SK-N-SH treated with all-trans-retinoic acid at 6 μM for 48 hours (cell line): Measurements from ENCODE around the gene APOA4.

Experiments used
- ATAC-seq: fragments of 200-7000 bp; cut with Tn5 transposase; 3 replicates; pipeline ENCODE4 v1.9.1; 2020; ENCODE audit warnings: mild to moderate bottlenecking, moderate library complexity
- BACH2 ChIP-seq: fragments of 250-450 bp; sonication (Bioruptor Pico); IDR thresholded peaks from 2 replicates; pipeline ENCODE4 v1.9.0; 2021; ENCODE audit warnings: mild to moderate bottlenecking, borderline replicate concordance
- CREB5 ChIP-seq: fragments of 250-450 bp; sonication (Bioruptor Pico); IDR thresholded peaks from 2 replicates; pipeline ENCODE4 v1.5.1; 2020; ENCODE audit warnings: low read depth, mild to moderate bottlenecking, moderate library complexity
- CSRNP3 ChIP-seq: fragments of 250-450 bp; sonication (Bioruptor Pico); IDR thresholded peaks from 2 replicates; pipeline ENCODE4 v1.5.1; 2021; ENCODE audit warnings: mild to moderate bottlenecking, moderate library complexity
- ESRRG ChIP-seq: fragments of 250-450 bp; sonication (Bioruptor Pico); IDR thresholded peaks from 2 replicates; pipeline ENCODE4 v1.6.1; 2021; ENCODE audit warnings: mild to moderate bottlenecking
- ISL1 ChIP-seq: fragments of 250-450 bp; sonication (Bioruptor Pico); IDR thresholded peaks from 2 replicates; pipeline ENCODE4 v2.1.2; 2022; ENCODE audit warnings: mild to moderate bottlenecking, moderate library complexity
- OSR1 ChIP-seq: fragments of 250-450 bp; sonication (Bioruptor Pico); IDR thresholded peaks from 2 replicates; pipeline ENCODE4 v1.8.0; 2022; ENCODE audit warnings: moderate library complexity, mild to moderate bottlenecking, inconsistent platforms
- PPARA ChIP-seq: fragments of 250-450 bp; sonication (Bioruptor Pico); IDR thresholded peaks from 2 replicates; pipeline ENCODE4 v1.5.0; 2020; ENCODE audit warnings: mild to moderate bottlenecking, borderline replicate concordance
- RARB ChIP-seq: fragments of 250-450 bp; sonication (Bioruptor Pico); IDR thresholded peaks from 2 replicates; pipeline ENCODE4 v1.8.0; 2021; ENCODE audit warnings: mild to moderate bottlenecking, moderate library complexity
- SNAI2 ChIP-seq: fragments of 250-450 bp; sonication (Bioruptor Pico); IDR thresholded peaks from 2 replicates; pipeline ENCODE4 v1.5.0; 2020; ENCODE audit warnings: mild to moderate bottlenecking, moderate library complexity
- TCF4 ChIP-seq: fragments of 250-450 bp; sonication (Bioruptor Pico); IDR thresholded peaks from 2 replicates; pipeline ENCODE4 v1.8.0; 2021; ENCODE audit warnings: mild to moderate bottlenecking, moderate library complexity, borderline replicate concordance
- TOX ChIP-seq: fragments of 250-450 bp; sonication (Bioruptor Pico); IDR thresholded peaks from 2 replicates; pipeline ENCODE4 v1.8.0; 2021; ENCODE audit warnings: mild to moderate bottlenecking, moderate library complexity, borderline replicate concordance
- ZC3H10 ChIP-seq: fragments of 250-450 bp; sonication (Bioruptor Pico); IDR thresholded peaks from 2 replicates; pipeline ENCODE4 v1.5.1; 2021; ENCODE audit warnings: mild to moderate bottlenecking, moderate library complexity
- ZFP30 ChIP-seq: fragments of 450-650 bp; formaldehyde crosslinking; IDR thresholded peaks from 2 replicates; pipeline ENCODE4 v1.5.0; 2022; ENCODE audit warnings: mild to moderate bottlenecking, moderate library complexity
- ZNF8 ChIP-seq: fragments of 450-650 bp; formaldehyde crosslinking; IDR thresholded peaks from 2 replicates; pipeline ENCODE4 v1.5.0; 2020; ENCODE audit warnings: mild to moderate bottlenecking, moderate library complexity
- TF ChIP-seq, protein P1 (sequence below): fragments of 250-450 bp; sonication (Bioruptor Pico); IDR thresholded peaks from 2 replicates; pipeline ENCODE4 v1.8.0; 2020; ENCODE audit warnings: mild to moderate bottlenecking, moderate library complexity, borderline replicate concordance
- TF ChIP-seq, protein P2 (sequence below): fragments of 250-450 bp; sonication (Bioruptor Pico); IDR thresholded peaks from 2 replicates; pipeline ENCODE4 v1.5.0; 2020; ENCODE audit warnings: mild to moderate bottlenecking, moderate library complexity
- TF ChIP-seq, protein P3 (sequence below): fragments of 250-450 bp; sonication (Bioruptor Pico); IDR thresholded peaks from 2 replicates; pipeline ENCODE4 v1.8.0; 2021; ENCODE audit warnings: low read depth, mild to moderate bottlenecking, moderate library complexity, borderline replicate concordance

The APOA4 gene

DNA sequence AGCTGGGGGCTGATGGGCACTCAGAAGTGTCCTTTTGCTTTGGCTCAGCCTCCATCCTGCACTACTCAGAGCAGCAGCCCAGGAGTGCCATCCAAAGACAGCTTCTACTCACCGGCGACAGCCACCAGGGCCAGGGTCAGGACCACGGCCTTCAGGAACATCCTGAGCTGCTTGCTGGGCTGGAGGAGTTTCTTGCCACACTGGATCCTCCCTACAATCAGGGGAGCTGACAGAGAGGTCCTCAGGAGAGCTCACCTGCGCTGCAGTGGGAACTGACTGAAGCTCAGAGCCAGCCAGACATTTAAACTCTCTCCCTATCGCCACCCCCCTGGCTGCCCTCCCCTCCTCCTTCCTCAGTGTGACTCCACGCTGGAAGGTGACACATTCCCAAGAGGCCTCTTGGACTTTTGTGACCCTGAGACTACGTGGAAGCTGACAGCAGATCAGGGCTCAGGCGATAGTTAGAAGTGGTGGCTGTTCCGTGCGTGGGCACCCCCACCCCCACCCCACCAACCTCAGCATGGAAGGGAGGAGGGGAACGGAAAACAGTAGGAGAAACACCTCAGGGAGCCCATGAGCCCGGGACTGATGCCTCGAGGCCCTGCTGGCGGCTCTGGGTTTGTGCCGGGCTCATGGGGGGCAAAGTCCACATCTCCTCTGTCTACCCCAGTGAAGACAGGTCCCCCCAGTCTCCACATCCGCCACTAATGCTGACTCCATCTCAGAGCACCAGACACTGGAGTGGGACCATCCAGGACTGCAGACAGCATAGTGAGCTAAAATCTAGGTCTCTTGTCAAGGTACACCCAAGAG, at the start of gene APOA4:
APOA4 (minus strand) TSS at position 274 of the 813 bp plus-strand sequence; CDS start at position 161, 113 bp downstream.
- TF ChIP-seq PPARA, result no peak
- TF ChIP-seq, protein P1, sequence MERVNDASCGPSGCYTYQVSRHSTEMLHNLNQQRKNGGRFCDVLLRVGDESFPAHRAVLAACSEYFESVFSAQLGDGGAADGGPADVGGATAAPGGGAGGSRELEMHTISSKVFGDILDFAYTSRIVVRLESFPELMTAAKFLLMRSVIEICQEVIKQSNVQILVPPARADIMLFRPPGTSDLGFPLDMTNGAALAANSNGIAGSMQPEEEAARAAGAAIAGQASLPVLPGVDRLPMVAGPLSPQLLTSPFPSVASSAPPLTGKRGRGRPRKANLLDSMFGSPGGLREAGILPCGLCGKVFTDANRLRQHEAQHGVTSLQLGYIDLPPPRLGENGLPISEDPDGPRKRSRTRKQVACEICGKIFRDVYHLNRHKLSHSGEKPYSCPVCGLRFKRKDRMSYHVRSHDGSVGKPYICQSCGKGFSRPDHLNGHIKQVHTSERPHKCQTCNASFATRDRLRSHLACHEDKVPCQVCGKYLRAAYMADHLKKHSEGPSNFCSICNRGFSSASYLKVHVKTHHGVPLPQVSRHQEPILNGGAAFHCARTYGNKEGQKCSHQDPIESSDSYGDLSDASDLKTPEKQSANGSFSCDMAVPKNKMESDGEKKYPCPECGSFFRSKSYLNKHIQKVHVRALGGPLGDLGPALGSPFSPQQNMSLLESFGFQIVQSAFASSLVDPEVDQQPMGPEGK (CRISPR knock-in tag), result no peak
- TF ChIP-seq, protein P2, sequence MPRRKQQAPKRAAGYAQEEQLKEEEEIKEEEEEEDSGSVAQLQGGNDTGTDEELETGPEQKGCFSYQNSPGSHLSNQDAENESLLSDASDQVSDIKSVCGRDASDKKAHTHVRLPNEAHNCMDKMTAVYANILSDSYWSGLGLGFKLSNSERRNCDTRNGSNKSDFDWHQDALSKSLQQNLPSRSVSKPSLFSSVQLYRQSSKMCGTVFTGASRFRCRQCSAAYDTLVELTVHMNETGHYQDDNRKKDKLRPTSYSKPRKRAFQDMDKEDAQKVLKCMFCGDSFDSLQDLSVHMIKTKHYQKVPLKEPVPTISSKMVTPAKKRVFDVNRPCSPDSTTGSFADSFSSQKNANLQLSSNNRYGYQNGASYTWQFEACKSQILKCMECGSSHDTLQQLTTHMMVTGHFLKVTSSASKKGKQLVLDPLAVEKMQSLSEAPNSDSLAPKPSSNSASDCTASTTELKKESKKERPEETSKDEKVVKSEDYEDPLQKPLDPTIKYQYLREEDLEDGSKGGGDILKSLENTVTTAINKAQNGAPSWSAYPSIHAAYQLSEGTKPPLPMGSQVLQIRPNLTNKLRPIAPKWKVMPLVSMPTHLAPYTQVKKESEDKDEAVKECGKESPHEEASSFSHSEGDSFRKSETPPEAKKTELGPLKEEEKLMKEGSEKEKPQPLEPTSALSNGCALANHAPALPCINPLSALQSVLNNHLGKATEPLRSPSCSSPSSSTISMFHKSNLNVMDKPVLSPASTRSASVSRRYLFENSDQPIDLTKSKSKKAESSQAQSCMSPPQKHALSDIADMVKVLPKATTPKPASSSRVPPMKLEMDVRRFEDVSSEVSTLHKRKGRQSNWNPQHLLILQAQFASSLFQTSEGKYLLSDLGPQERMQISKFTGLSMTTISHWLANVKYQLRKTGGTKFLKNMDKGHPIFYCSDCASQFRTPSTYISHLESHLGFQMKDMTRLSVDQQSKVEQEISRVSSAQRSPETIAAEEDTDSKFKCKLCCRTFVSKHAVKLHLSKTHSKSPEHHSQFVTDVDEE, result no peak
- no peak for TF ChIP-seq SNAI2 (CRISPR knock-in tag)
- no peak for TF ChIP-seq BACH2
- TF ChIP-seq ZFP30 (CRISPR knock-in tag), result no peak
- no peak for TF ChIP-seq CREB5
- no peak for TF ChIP-seq OSR1
- no peak for TF ChIP-seq TOX (CRISPR knock-in tag)
- no peak for TF ChIP-seq CSRNP3 (CRISPR knock-in tag)
- no peak for TF ChIP-seq ISL1
- TF ChIP-seq ZC3H10 (CRISPR knock-in tag), result no peak
- no peak for TF ChIP-seq ZNF8
- no peak for TF ChIP-seq TCF4
- no peak for ATAC-seq

- ATAC-seq, result peak; percentile 88
- TF ChIP-seq, protein P3, sequence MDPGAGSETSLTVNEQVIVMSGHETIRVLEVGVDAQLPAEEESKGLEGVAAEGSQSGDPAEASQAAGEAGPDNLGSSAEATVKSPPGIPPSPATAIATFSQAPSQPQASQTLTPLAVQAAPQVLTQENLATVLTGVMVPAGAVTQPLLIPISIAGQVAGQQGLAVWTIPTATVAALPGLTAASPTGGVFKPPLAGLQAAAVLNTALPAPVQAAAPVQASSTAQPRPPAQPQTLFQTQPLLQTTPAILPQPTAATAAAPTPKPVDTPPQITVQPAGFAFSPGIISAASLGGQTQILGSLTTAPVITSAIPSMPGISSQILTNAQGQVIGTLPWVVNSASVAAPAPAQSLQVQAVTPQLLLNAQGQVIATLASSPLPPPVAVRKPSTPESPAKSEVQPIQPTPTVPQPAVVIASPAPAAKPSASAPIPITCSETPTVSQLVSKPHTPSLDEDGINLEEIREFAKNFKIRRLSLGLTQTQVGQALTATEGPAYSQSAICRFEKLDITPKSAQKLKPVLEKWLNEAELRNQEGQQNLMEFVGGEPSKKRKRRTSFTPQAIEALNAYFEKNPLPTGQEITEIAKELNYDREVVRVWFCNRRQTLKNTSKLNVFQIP, result no peak
- TF ChIP-seq TCF4, result no peak
- no peak for TF ChIP-seq ESRRG (CRISPR knock-in tag)
Observed at GRCh38 chr11:116871248-116871647, 48.1 kb upstream of the APOA4 start.

GRCh38 chr11:116870054-116870453, 47.0 kb upstream of the APOA4 start:
- TF ChIP-seq BACH2 (no peak), ESRRG (CRISPR knock-in tag) (no peak), OSR1 (no peak), CREB5 (no peak), ZFP30 (CRISPR knock-in tag) (no peak), RARB (CRISPR knock-in tag) (no peak)
- TF ChIP-seq, protein P3, result no peak
- no peak for ATAC-seq
